ENCODE results near the gene BCAP31.
"Not testable (repeated sequence)": the region's sequence is repeated elsewhere in the genome, so short reads cannot be mapped to it uniquely, and the experiment has no call there.

Gene BCAP31

DNA sequence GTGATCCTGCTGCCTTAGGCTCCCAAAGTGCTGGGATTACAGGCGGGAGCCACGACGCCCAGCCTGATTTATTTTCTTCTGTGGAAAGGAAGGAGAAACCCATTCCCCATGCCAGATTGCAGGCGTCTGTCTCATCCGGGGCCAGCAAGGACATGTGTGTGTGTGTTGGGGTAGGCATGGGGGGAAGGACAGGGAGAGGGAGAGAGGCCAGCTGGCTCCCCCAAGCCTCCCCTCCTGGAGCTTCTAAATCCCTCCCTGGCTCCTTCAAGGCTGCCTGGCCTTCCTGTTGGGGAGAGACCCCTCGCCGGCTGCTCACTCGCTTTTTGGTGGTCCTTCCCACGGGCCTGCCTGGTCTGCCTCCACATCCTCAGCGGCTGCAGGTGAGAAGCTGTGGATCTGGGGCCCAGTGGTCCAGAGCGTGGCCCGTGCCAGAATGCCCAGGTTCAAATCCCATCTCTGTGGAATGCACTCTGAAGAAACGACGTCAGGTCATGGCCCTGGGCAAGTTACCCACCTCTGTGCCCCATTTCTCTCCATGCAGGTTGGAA lies 38.5 kb upstream of the BCAP31 start:
- DNase-seq (ENCODE audit: low read depth in 2 of 2), result no peak

DNA sequence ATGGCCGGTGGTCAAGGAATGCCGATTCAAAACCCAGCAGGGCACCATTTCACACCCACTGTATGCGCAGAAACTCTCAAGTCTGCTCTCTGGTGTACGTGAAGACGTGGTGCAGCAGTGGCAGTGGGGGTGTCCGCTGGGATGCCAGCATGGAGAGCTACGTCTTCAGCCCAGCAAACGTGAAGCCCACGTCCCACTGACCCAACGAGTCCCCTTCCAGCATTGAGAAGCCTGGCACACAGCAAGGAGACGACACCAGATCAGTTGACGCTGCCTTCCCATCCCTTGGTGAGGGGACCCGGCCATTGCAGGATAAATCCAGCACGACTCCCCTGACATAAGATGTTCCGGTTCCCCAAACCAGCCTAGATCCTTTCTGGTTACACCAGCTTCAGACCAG lies 37.7 kb upstream of the BCAP31 start:
- no peak for DNase-seq (ENCODE audit: low read depth in 2 of 2)

DNA sequence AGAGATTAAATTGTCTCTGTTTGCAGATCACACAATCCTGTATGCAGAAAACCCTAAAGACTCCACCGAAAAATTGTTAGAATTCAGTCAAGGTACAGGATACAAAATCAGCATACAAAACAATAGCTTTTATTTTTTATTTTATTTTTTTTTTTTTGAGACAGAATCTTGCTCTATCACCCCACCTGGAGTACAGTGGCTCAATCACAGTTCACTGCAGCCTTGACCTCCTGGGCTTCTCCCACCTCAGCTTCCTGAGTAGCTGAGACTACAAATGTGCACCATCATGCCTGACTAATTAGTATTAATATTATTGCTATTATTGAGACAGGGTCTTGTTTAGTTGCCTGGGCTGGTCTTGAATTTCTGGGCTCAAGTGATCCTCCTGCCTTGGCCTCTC lies 30.9 kb upstream of the BCAP31 start:
- no peak for DNase-seq (ENCODE audit: low read depth in 2 of 2)

DNA sequence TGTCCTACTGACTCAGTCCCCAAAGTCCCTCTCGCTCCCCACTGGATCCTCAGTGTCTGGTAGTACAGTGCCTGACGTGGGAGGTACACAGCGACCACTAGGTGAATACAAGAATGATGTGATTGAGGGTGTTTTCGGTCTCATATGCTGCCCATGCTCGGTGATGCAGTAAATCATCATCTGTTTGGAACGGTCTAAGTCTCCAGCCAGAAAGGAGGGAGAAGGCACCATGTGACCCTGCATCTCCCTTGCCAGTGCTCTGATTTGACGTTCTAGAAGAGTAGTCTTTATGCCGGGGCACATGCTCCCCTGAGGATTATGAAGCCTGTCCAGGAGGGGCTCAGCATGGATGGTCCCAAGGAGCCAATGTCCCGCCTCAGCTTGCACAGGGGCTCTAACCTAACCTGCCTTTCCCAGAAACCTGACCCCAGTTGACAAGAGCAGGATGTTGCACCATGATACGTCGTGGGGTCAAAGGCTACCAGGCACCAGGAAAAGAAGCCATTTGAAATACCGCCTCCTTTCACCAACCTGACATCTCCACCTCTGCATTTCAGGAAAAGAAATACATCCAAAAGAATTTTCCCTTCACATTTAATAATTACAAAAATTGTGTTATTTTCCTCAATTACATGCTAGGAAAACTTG lies 26.1 kb upstream of the BCAP31 start:
- DNase-seq (ENCODE audit: low read depth in 2 of 2), result no peak

DNA sequence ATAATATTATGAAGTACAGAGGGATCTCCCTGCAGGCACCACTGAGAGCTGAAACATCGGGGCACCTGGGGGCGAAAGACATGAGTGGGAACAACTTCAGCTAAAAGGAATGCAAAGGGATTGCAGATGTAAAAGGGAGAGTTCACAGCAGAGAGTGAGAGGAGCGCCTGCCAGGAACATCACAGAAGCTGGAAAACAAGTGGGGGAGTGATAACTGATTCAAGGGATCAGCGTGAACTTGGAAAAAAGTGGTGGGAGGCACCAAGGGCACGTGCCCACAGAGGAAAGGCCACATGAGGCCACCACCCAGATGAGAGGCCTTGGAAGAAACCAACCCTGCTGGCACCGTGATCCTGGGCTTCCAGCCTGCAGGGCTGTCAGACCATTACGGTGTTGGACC lies 24.8 kb upstream of the BCAP31 start:
- DNase-seq (ENCODE audit: low read depth in 2 of 2), result not testable (repeated sequence)

DNA sequence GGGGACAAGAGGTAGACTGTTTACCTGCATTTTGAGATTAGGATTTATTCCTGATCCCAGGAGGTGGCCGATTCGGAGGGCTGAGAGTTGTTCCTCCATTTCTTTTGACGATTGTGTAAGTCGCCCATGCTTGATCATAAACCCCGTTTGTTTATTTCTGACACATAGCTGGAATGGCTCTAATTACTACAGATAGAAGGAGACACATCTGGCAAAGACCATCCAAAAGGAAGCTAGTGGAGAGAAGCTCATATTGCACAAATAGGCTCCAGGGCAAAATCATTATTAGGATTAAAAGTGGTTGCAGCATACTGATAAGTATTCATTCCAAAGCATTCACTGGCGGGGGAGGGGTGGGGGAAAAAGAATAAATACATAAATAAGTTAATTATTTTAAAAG lies 22.8 kb upstream of the BCAP31 start:
- not testable (repeated sequence) for DNase-seq (ENCODE audit: low read depth in 2 of 2)

DNA sequence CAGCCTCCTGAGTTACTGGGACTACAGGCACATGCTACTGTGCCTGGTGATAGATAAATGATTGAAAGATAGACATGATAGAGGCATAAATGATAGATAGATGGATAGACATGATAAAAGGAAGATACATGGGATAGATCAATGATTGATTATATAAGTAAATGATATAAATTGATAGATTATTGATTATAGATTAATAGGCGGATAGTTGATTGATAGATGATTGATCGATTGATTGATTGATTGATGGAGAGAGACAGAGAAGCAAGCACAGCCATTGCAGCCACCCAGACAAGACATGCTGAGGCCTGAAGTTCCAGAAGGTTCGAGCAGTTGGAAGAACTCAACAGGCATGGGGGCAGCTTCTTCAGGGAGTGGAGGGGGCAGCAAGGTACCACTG lies 22.2 kb upstream of the BCAP31 start:
- DNase-seq (ENCODE audit: low read depth in 2 of 2), result no peak

DNA sequence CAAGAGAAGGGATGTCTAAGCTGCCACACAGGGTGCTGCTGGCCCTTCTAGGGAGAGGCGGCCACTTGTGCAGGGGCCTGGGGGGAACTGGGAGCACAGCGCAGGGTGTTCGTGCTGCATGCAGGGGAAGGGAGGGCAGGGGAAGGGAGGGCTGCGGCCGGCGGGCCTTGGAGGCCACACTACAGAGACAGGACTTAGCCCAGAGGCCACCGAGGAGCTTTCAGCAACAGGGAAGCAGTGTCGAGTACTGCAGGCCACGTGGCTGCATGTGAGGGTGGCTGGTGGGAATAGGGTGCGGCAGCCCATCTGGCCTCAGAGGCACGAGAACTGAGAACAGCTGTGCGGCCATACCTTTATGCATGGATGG lies 20.9 kb upstream of the BCAP31 start:
- not testable (repeated sequence) for DNase-seq (ENCODE audit: low read depth in 2 of 2)

DNA sequence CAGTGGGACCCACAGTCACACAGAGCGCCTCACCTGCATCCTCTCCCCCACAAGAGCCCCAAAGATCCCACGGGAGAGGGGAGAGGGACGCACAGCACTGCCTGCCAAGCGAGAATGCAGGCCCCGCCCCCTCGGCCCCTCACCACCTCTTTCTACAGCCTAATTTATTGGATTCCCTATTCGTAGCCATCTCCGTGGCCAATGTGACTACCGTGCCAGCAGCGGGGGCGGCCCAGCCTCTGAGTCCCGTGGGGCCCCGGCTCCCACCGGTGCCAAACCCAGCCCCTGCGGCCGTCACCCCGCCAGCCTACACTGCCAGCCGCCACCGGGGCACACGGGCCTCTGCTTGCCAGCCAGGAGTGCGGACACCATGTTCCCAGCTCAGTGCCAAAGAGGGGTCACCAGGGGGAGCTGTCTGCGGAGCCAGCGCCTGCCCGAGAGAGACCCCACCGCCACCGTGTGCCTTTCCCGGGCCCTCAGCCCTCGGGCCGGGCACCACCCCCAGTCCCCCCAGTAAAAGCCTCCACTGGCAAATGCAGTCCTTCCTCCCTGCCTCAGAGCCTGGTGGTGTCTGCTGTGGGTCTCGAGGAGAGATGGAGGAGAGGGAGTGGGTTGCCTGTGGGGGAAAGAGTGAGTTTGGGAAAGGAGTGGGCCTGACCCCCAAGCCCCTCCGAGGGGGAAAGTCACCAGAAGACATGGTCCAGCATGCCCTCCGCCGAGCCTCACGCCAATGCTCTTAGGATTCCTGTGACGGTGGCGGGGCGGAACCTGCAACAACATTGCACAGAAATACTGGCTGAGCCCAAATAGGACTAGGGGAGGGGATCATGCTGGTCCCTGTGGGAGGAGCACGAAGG lies 20.3 kb upstream of the BCAP31 start:
- no peak for DNase-seq (ENCODE audit: low read depth in 2 of 2)

DNA sequence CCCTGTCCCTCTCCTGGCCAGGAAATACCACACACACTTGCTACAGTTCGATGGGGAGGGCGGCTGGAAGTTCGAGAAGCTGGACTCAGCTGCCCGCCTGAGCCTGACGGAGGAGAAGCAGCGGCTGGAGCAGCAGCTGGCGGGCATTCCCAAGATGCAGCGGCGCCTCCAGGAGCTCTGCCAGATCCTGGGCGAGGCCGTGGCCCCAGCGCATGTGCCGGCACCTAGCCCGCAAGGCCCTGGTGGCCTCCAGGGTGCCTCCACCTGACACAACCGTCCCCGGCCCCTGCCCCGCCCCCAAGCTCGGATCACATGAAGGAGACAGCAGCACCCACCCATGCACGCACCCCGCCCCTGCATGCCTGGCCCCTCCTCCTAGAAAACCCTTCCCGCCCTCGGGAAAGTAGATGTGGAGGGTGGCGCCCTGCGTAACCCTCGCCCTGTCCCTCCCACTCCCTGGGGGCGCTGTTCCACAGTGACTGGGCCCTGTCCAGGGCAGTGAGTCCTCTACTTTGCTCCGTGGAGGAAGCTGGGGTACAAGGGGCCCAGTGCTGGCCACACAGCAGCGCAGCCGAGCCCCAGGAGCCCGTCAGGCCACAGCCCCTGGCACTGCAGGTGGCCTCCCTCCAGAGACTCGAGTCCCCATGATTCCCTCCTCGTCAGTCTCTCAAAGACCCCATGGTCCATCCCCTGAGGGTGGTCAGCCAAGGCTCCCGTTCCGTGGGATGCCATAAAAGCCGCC lies 19.5 kb upstream of the BCAP31 start:
- not testable (repeated sequence) for DNase-seq (ENCODE audit: low read depth in 2 of 2)

DNA sequence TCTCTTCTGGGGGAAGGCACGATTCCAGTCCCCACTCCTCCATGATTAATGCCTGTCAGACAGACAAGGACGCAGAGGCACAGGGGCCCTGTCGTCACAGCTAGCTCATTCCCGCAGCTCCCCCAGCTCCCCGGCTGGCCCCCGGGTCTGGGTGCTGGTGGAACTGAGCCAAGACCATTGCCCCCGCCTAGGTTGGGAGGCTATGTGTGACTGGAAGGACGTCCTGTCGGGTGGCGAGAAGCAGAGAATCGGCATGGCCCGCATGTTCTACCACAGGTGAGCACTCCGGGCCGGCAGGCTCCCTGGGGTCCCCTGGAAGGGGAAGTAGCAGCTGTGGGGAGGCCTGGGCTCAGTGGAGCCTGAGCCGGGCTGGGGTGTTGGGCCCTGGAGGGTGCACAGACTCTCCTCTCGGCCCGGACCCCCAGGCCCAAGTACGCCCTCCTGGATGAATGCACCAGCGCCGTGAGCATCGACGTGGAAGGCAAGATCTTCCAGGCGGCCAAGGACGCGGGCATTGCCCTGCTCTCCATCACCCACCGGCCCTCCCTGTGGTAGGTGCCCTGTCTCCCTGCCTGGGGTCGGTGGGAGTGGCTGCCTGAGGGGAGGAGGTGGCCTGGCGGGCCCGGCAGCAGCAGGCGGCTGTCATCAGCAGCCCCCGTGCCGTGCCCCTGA lies 18.7 kb upstream of the BCAP31 start:
- not testable (repeated sequence) for DNase-seq (ENCODE audit: low read depth in 2 of 2)

DNA sequence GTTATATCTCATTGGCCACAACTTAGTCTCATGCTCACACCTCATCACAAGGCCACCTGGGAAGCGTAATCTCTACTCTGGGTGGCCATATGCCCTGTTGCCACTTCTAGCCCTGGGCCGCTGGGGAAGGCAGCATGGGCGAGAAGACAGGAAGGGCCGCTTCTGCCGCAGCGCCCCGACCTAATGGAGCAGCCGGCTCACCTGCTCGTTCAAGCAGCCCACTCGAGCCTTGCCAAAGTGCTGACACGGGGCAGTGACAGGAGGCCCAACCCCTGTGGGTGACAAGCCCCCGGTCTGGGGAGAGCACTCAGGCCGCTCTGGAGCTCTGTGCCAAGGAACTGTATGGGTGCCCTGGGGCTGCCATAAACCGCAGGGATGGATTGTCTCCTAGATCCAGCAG lies 17.9 kb upstream of the BCAP31 start:
- DNase-seq (ENCODE audit: low read depth in 2 of 2), result not testable (repeated sequence)

DNA sequence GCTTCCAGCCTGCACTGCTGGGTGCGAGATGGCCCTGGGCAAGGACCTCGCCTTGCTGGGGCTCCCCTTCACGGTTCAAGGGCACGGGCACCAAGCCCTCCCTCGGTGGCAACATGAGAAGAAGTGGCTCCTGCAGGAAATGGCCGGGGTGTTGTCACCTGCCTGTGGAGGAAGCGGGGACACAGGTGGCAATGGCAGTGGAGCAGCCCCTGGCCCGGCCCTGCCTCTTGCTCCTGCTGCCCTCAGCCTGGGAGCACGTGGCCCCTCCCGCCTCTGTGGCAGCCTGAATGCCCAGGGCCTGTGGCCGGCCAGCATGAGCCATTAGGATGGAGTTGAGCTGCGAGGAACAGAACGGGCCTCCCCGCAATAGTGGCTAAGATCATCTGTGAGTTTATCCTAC lies 17.3 kb upstream of the BCAP31 start:
- DNase-seq (ENCODE audit: low read depth in 2 of 2), result no peak

DNA sequence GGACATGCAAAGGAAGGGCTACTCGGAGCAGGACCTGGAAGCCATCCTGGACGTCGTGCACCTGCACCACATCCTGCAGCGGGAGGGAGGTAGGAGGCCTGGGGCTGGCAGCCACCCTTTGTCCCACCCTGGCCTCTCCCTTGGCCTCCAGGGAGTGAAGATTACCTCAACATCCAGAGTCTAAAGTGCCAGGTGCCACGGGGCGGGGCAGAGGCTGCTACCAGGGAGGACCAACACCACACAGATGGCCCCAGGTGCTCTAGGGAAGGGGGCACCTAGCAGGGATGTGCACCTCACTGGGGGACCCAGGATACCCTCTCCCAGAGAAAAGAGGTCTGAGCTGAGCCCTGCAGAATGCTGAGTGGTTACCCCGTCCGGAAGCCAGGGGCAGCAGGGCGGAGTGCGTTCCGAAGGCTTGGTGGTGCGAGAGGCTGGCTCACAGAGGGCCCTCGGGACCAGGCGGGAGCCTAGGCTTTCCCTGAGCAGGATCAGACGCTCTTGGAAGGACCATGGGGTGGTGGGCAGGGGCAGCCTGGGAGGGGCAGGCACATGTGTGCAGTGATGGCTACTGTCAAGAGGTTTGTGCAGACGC lies 16.5 kb upstream of the BCAP31 start:
- DNase-seq (ENCODE audit: low read depth in 2 of 2), result no peak

DNA sequence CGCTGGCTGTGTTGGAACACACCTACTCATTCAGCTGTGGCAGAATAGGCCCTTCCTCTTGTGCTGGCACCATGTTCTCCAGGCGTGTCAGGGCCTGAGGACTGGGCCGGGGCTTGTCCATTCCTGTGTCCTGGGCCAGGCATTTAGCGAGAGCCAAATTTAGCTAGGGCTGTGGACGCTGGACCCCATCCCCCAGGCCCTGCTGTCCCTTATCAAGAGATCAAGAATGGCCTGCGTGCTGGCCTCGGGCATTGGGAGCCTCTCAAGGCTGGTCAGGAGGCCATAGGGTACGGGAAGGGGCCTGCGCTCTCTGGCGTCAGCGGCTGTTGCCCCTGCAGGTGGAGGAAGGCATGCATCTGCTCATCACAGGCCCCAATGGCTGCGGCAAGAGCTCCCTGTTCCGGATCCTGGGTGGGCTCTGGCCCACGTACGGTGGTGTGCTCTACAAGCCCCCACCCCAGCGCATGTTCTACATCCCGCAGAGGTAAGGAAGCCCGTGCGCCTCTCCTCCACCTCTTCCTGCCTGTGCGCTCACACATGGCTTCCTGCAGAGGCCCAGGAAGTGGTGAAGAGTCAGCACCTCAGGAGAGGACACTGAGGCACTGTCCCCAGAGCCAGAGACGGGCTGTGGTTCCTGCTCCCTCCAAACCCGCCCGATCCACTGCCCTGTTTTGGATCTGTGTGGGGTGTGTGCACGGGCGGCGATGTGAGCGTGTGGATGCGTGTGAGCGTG lies 15.7 kb upstream of the BCAP31 start:
- no peak for DNase-seq (ENCODE audit: low read depth in 2 of 2)

DNA sequence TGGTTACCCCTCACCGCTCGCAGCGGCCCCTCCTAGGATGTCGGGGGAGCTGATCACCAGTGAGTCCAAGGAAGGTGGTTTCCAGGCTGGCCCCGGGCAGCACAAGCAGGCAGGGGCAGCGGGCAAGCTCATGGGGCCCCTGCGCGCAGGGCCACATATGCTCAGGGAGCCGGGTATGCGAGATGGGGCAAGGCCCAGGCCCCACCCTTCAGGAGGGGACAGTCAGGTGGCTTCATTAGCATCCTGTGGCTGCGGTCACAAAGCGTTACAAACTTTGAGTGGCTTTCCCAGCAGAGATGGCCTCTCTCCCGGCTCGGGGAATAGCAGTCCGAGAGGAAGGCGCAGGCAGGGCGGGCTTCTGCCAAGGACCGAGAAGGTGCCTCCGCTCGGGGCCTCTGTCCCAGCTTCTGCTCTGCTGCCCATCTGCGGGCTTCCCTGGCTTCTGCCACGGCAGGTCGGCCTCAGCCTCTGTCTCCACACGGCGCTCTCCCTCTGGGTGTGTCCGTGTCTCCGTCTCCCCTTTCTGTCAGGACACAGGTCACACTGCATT lies 13.9 kb upstream of the BCAP31 start:
- no peak for DNase-seq (ENCODE audit: low read depth in 2 of 2)

DNA sequence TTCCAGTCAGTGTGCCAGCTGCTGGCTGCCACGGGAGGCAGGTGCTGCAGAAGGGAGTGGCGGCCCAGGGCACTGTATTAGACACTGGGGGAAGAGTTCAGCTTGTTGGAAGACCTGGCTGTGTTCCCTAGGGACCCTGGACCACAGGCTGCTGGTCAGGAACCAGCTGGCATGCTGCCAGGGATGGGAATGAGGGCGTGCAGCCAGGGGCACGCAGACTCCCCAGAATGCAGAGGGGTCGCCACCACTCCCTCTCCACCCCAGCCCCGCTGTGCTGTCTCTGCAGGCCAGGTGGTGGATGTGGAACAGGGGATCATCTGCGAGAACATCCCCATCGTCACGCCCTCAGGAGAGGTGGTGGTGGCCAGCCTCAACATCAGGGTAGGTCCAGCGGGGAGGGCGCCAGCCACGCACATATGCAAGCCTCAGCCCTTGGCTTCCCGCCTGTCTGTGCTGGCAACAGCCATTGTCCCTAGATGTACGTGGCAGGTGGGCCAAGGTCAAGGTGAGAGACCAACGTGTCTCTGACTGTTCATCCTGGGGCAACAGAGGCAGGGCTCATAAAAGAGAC lies 12.8 kb upstream of the BCAP31 start:
- no peak for DNase-seq (ENCODE audit: low read depth in 2 of 2)

DNA sequence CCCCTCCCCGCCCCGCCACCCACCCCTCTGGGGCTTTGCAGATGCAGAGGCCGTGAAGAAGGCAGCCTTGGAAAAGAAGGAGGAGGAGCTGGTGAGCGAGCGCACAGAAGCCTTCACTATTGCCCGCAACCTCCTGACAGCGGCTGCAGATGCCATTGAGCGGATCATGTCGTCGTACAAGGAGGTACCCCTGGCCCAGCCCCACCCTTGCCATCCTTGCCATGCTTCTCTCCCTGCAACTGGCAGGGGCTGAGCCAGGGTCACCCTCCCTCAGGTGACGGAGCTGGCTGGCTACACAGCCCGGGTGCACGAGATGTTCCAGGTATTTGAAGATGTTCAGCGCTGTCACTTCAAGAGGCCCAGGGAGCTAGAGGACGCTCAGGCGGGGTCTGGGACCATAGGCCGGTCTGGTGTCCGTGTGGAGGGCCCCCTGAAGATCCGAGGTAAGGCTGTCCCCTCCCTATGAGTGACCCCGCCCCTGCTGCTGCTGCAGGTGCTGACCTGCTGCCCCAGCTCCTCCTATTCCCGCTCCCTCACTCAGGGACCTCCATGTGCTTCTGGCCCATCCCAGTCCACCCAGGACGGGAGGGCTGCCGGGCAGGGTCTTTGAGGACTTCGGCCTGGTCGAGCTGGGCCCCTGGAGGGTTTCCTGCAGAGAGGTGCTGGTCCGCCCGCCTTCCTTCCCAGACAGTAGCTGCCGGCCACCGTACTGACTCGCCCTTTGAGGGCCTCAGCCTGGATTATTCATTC lies 12.1 kb upstream of the BCAP31 start:
- no peak for DNase-seq (ENCODE audit: low read depth in 2 of 2)

DNA sequence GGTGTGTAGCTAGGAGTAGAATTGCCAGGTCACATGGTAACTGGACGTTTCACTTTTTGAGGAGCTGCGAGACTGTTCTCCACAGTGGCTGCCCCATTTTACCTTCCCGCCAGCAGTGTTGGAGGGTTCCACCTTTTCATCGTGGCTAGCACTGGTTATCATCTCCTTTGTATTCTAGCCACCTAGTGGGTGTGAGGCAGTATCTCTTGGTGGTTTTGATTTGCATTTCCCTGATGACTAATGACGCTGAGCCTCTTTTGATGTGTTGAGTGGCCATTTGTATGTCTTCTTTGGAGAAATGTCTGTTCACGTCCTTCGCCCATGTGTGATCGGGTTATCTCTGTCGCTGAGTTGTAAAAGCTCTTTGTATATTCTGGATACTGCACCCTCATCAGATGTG lies 11.1 kb upstream of the BCAP31 start:
- DNase-seq (ENCODE audit: low read depth in 2 of 2), result no peak

Measured in activated CD4-positive, alpha-beta T cell treated with anti-CD3 and anti-CD28 coated beads for 24 hours (primary cell).